GM12801 (cell line): ENCODE measurements around the gene SURF6.

Experiments
- CTCF ChIP-seq: IDR thresholded peaks from one replicate; pipeline ENCODE4 v1.5.1; 2011; ENCODE audit warnings: control low read depth; ENCODE audit not compliant: insufficient read length; ENCODE audit errors: extremely low read depth

Gene SURF6

GRCh38 chr9:133344979-133345378 lies 9.0 kb upstream of the SURF6 start:
- no peak for TF ChIP-seq CTCF

- no peak for TF ChIP-seq CTCF
These were observed 8.1 kb upstream of the SURF6 start for GRCh38 chr9:133344071-133344470.

GRCh38 chr9:133342570-133342969 lies 6.6 kb upstream of the SURF6 start:
- no peak for TF ChIP-seq CTCF

GRCh38 chr9:133342069-133342406 lies 6.0 kb upstream of the SURF6 start:
- TF ChIP-seq CTCF, result no peak

GRCh38 chr9:133341369-133342068 lies 5.5 kb upstream of the SURF6 start:
- TF ChIP-seq CTCF, result no peak

GRCh38 chr9:133340916-133341315 lies 4.9 kb upstream of the SURF6 start:
- TF ChIP-seq CTCF, result no peak

GRCh38 chr9:133340256-133340655 lies 4.3 kb upstream of the SURF6 start:
- no peak for TF ChIP-seq CTCF
